Activated T-helper 1 cell treated with anti-CD3 and anti-CD28 coated beads, Interleukin-12 subunit alpha, Interleukin-12 subunit beta, Interleukin-2, Interleukin-4 antibody, amounts not matched to agents 30 ng/mL and 10 ng/mL and 1 ng/mL, durations not matched to agents 14 hours and 24 hours and 36 hours (primary cell): ENCODE results near the gene MYCBPAP. TPM values are rescaled to one million over a fixed set of nuclear protein-coding genes. Genes with fewer than 3 reads are reported as not detected.

Experiments used
- DNase-seq: peaks from one replicate; pipeline ENCODE4 v3.0.0; 2021; ENCODE audit warnings: low spot score
- H3K27ac Mint-ChIP-seq: one replicate; pipeline ENCODE4 v1.8.0; 2021; ENCODE audit warnings: mild to moderate bottlenecking, mixed read lengths
- H3K27me3 Mint-ChIP-seq: one replicate; pipeline ENCODE4 v1.8.0; 2022; ENCODE audit warnings: mild to moderate bottlenecking, moderate library complexity, mixed read lengths; ENCODE audit not compliant: insufficient read depth
- H3K36me3 Mint-ChIP-seq: one replicate; pipeline ENCODE4 v1.8.0; 2021; ENCODE audit warnings: low read depth, mixed read lengths
- H3K4me1 Mint-ChIP-seq: one replicate; pipeline ENCODE4 v1.8.0; 2021; ENCODE audit warnings: low read depth, mixed read lengths
- H3K4me3 Mint-ChIP-seq: one replicate; pipeline ENCODE4 v1.8.0; 2021; ENCODE audit warnings: mild to moderate bottlenecking, moderate library complexity, mixed read lengths
- H3K9me3 Mint-ChIP-seq: one replicate; pipeline ENCODE4 v1.8.0; 2021; ENCODE audit warnings: mixed read lengths
- intact Hi-C: fragments of 100-400 bp; cut with micrococcal nuclease; formaldehyde crosslinking; loops from one replicate; pipeline ENCODE4 v1.15.1; 2024
- total RNA-seq: library from RNA; stranded (reverse); gene quantifications from 2 replicates; pipeline ENCODE4 v1.2.3, GENCODE V29; 2022

The MYCBPAP gene
- total RNA-seq, 1 donor from 2014 or later: 3.8 TPM

DNA sequence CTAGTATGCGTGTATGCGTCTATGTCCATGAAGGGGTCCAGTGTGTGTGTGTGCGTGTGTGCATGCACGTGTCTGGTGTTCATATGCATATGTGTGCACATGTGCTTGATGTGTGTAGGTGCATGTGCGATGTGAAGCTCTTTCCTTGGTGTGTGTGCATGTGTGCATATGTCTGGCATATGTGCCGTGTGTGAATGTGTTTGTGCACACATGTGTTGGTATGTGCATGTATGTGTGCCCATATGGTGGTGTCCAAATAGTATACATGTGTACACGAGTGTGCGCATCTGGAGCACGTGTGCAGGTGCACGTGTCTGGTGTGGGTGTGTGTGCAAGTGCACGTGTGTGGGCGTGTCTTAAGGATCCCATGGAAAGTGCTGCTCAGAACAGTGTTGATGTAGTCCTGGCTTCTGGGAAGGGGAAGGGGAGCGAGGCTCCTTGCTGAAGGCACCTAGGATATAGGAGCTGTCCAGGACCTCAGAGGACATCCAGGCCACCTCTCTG lies 69.3 kb downstream of the MYCBPAP start:
- H3K27ac Mint-ChIP-seq: no peak overlapping the region
- DNase-seq: no peak
- intact Hi-C loops: no loop called here
- H3K4me3 Mint-ChIP-seq: no peak overlapping the region
- no peaks in the 10 kb centered on the region for H3K4me1 Mint-ChIP-seq
- no peaks in the 10 kb centered on the region for H3K9me3 Mint-ChIP-seq
- peaks cover 14% of the 10 kb centered on the region for H3K27me3 Mint-ChIP-seq
- H3K36me3 Mint-ChIP-seq: no peaks in the 10 kb centered on the region

GRCh38 chr17:50578173-50578572 lies 69.9 kb downstream of the MYCBPAP start:
- intact Hi-C loops: no loop called here
- peaks cover 15% of the 10 kb centered on the region for H3K27me3 Mint-ChIP-seq
- no peak overlapping the region for H3K27ac Mint-ChIP-seq
- no peaks in the 10 kb centered on the region for H3K4me1 Mint-ChIP-seq
- H3K4me3 Mint-ChIP-seq: no peak overlapping the region
- no peak for DNase-seq
- no peaks in the 10 kb centered on the region for H3K9me3 Mint-ChIP-seq
- no peaks in the 10 kb centered on the region for H3K36me3 Mint-ChIP-seq

GRCh38 chr17:50579399-50579798 lies 71.2 kb downstream of the MYCBPAP start:
- H3K9me3 Mint-ChIP-seq: no peaks in the 10 kb centered on the region
- no peaks in the 10 kb centered on the region for H3K4me1 Mint-ChIP-seq
- no peak overlapping the region for H3K4me3 Mint-ChIP-seq
- no peaks in the 10 kb centered on the region for H3K36me3 Mint-ChIP-seq
- intact Hi-C loops: no loop called here
- H3K27me3 Mint-ChIP-seq: peaks cover 19% of the 10 kb centered on the region
- no peak for DNase-seq
- H3K27ac Mint-ChIP-seq: no peak overlapping the region

DNA sequence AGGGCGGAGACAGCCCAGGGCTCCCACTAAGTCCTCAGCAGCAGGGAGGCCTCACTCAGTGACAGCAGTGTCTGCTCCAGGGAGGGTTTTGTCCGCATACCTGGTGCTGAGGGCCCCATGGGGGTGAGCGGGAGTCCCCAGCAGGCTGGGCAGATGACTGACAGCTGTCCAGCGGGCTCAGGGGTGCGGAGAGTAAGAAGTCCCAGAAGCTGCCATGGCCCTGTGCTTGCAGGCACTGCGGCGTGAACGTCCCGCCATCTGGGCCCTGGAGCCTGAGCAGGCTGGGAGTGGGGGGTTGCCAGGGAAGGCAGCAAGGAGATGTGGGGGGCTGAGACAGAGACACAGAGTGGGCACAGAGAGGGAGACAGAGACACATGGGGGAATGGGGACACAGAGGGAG lies 72.4 kb downstream of the MYCBPAP start:
- intact Hi-C loops: no loop called here
- DNase-seq: no peak
- Mint-ChIP-seq H3K9me3 (no peaks in the 10 kb centered on the region), H3K27me3 (peaks cover 20% of the 10 kb centered on the region), H3K36me3 (no peaks in the 10 kb centered on the region), H3K27ac (no peak overlapping the region), H3K4me3 (no peak overlapping the region), H3K4me1 (no peaks in the 10 kb centered on the region)

Other genes with a start within 250 kb of the MYCBPAP start
- gene TMEM92, start 234.0 kb upstream of the MYCBPAP start, total RNA-seq: 0.21 and 0.47 TPM in 2 replicates
- 63.0 and 63.9 TPM in 2 replicates for gene XYLT2, start 162.3 kb upstream of the MYCBPAP start, total RNA-seq
- 73.4 and 78.7 TPM in 2 replicates for gene MRPL27, start 135.3 kb upstream of the MYCBPAP start, total RNA-seq
- 27.7 and 32.9 TPM in 2 replicates for gene EME1, start 135.2 kb upstream of the MYCBPAP start, total RNA-seq
- 113 and 116 TPM in 2 replicates for gene LRRC59, start 110.9 kb upstream of the MYCBPAP start, total RNA-seq
- gene ACSF2, start 82.2 kb upstream of the MYCBPAP start, total RNA-seq: 8.8 and 11.3 TPM in 2 replicates
- not detected in 2 replicates for gene CHAD, start 39.6 kb upstream of the MYCBPAP start, total RNA-seq
- 53.4 and 54.2 TPM in 2 replicates for gene RSAD1, start 29.6 kb upstream of the MYCBPAP start, total RNA-seq
- not detected in 2 replicates for gene EPN3, start 24.3 kb downstream of the MYCBPAP start, total RNA-seq
- gene SPATA20, start 38.7 kb downstream of the MYCBPAP start, total RNA-seq: 20.5 and 22.5 TPM in 2 replicates
- 0.05 and 0.07 TPM in 2 replicates for gene CACNA1G, start 52.3 kb downstream of the MYCBPAP start, total RNA-seq
- not detected in 2 replicates for gene ABCC3, start 126.4 kb downstream of the MYCBPAP start, total RNA-seq
- gene ANKRD40, start 199.5 kb downstream of the MYCBPAP start, total RNA-seq: 47.0 and 50.3 TPM in 2 replicates
- 118 and 123 TPM in 2 replicates for gene LUC7L3, start 211.2 kb downstream of the MYCBPAP start, total RNA-seq